Measurements from ENCODE around the gene ARL15.

DNA sequence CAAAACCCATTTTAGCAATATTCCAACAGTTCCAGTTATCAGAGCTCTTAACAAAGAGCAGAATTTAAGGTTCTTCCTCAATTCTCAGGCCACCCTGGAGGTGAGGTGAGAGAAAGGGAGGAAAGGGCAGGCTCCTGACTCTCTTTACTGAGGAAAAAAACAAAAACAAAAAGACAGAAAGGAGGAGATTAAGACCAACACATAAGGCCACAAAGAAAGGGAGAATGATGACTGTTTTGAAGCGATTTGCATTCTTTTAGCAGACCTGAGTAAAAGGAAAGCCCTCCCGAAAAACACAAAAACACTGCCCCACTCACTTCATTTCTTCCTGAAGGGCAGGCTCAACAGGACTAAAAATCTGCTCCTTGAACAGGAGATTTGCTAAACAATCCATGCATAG is 300.5 kb downstream of the ARL15 start:
- TF ChIP-seq, protein P1, sequence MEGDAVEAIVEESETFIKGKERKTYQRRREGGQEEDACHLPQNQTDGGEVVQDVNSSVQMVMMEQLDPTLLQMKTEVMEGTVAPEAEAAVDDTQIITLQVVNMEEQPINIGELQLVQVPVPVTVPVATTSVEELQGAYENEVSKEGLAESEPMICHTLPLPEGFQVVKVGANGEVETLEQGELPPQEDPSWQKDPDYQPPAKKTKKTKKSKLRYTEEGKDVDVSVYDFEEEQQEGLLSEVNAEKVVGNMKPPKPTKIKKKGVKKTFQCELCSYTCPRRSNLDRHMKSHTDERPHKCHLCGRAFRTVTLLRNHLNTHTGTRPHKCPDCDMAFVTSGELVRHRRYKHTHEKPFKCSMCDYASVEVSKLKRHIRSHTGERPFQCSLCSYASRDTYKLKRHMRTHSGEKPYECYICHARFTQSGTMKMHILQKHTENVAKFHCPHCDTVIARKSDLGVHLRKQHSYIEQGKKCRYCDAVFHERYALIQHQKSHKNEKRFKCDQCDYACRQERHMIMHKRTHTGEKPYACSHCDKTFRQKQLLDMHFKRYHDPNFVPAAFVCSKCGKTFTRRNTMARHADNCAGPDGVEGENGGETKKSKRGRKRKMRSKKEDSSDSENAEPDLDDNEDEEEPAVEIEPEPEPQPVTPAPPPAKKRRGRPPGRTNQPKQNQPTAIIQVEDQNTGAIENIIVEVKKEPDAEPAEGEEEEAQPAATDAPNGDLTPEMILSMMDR (IDR thresholded peaks at IDR 0.05; ENCODE audit: low read depth, low read length), result no peak
- TF ChIP-seq EZH2phosphoT487 (IDR thresholded peaks at IDR 0.05; ENCODE audit: low read depth), result no peak

Data from OCI-LY3 (cell line).